K562 (cell line): ENCODE results near the gene GAK. TPM values are rescaled to one million over a fixed set of nuclear protein-coding genes. Genes with fewer than 3 reads are reported as not detected.

ENCODE experiments used
- ARHGAP35 ChIP-seq: fragments of 450-650 bp; IDR thresholded peaks from 2 replicates; pipeline ENCODE4 v1.6.1; 2018; ENCODE audit not compliant: partially characterized antibody
- SMC3 ChIP-seq: conservative IDR thresholded peaks from 2 replicates; pipeline ENCODE4 v1.6.1; 2011; ENCODE audit warnings: low read depth, low read length, improper control_type of control experiment; ENCODE audit not compliant: insufficient read depth
- YY1 ChIP-seq, 3 experiments: IDR thresholded peaks; 2 replicates each; pipeline ENCODE4 v1.6.1; 2011; ENCODE audit warnings: low read length in 2 of 3, mild to moderate bottlenecking in 2 of 3, moderate library complexity in 2 of 3, borderline replicate concordance in 1 of 3, control low read depth in 1 of 3, low read depth in 1 of 3; ENCODE audit not compliant: insufficient read depth in 3 of 3, insufficient replicate concordance in 2 of 3, control insufficient read depth in 1 of 3, insufficient read length in 1 of 3; ENCODE audit errors: extremely low read depth in 1 of 3
- polyA plus RNA-seq, 8 experiments: library from polyadenylated mRNA; depleted of rRNA in 4 of 8; stranded (reverse) in 5 of 8; unstranded in 3 of 8; fragments of >200 nt; fragmentation: Nextera tagmentation in 2 of 8; fragmentation: Illumina TruSeq in 1 of 8; extraction: Ambion mirVana in 2 of 8; extraction: Trizol in 1 of 8; gene quantifications; 2 replicates each; pipeline versions ENCODE4 v1.2.1 to v1.2.3, GENCODE V29; 2011 to 2014; ENCODE audit warnings: inconsistent platforms in 1 of 8, missing spikeins in 1 of 8
- total RNA-seq, 7 experiments: library from RNA; depleted of rRNA in 6 of 7; stranded (reverse); fragments of >200 nt in 6 of 7; fragmentation: Illumina TruSeq in 2 of 7; extraction: Trizol in 2 of 7; gene quantifications; 2 replicates each; pipeline versions ENCODE4 v1.2.1 to v1.2.3, GENCODE V29; 2011 to 2021; ENCODE audit warnings: low replicate concordance in 1 of 7
- TF ChIP-seq, protein P1 (sequence below): sonication (generic); formaldehyde crosslinking; IDR thresholded peaks from 2 replicates; pipeline ENCODE4 v1.8.1; 2023; ENCODE audit warnings: mild to moderate bottlenecking, missing genetic modification reagents
- TF ChIP-seq, protein P2 (sequence below), 2 experiments: fragments of 450-650 bp; formaldehyde crosslinking in 1 of 2; IDR thresholded peaks; 2 replicates each; pipeline versions ENCODE4 v1.4.0 to v1.6.1; 2014 to 2020; ENCODE audit warnings: mild to moderate bottlenecking in 2 of 2, borderline replicate concordance in 1 of 2, low read depth in 1 of 2

The GAK gene
- total and polyA plus RNA-seq, 9 of the 15 experiments (the other 6 are each of a cell fraction or from before 2014, with no cell fraction given), result 1.3 to 102 (median 16.2) TPM

DNA sequence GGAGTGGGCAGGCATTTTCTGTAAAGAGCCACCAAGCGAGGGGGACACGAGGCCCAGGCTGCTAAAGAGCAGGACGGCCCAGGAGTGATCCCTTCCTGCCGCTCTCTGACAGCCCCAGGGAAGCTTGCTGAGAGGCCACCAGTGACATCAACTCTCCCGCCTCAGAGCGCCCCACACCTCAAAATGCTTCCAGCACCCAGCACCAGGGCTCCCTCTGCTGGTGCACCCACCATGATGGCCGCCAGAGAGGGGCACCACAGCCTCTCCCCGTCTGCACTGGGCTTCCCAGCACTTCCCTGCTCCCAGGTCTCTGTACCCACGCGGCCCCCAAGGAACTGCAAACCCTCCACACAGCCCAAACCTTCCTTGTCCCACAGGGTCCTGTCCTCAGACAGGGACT, 40.4 kb downstream of the GAK start (continued):
- TF ChIP-seq, protein P1, sequence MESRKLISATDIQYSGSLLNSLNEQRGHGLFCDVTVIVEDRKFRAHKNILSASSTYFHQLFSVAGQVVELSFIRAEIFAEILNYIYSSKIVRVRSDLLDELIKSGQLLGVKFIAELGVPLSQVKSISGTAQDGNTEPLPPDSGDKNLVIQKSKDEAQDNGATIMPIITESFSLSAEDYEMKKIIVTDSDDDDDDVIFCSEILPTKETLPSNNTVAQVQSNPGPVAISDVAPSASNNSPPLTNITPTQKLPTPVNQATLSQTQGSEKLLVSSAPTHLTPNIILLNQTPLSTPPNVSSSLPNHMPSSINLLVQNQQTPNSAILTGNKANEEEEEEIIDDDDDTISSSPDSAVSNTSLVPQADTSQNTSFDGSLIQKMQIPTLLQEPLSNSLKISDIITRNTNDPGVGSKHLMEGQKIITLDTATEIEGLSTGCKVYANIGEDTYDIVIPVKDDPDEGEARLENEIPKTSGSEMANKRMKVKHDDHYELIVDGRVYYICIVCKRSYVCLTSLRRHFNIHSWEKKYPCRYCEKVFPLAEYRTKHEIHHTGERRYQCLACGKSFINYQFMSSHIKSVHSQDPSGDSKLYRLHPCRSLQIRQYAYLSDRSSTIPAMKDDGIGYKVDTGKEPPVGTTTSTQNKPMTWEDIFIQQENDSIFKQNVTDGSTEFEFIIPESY (CRISPR knock-in tag), result peak; percentile 99
- 0 out of 2 replicates have a peak, but pooled peaks have one; percentile 16 for TF ChIP-seq SMC3
- peak in 2 of 3 experiments; percentile 41 to 72 for TF ChIP-seq YY1 (IDR thresholded peaks at IDR 0.05; ENCODE audit: borderline replicate concordance in 1 of 3, control insufficient read depth in 1 of 3, extremely low read depth in 1 of 3, insufficient read depth in 3 of 3, insufficient read length in 1 of 3, insufficient replicate concordance in 2 of 3, low read depth in 1 of 3, low read length in 2 of 3)
- TF ChIP-seq, protein P2, sequence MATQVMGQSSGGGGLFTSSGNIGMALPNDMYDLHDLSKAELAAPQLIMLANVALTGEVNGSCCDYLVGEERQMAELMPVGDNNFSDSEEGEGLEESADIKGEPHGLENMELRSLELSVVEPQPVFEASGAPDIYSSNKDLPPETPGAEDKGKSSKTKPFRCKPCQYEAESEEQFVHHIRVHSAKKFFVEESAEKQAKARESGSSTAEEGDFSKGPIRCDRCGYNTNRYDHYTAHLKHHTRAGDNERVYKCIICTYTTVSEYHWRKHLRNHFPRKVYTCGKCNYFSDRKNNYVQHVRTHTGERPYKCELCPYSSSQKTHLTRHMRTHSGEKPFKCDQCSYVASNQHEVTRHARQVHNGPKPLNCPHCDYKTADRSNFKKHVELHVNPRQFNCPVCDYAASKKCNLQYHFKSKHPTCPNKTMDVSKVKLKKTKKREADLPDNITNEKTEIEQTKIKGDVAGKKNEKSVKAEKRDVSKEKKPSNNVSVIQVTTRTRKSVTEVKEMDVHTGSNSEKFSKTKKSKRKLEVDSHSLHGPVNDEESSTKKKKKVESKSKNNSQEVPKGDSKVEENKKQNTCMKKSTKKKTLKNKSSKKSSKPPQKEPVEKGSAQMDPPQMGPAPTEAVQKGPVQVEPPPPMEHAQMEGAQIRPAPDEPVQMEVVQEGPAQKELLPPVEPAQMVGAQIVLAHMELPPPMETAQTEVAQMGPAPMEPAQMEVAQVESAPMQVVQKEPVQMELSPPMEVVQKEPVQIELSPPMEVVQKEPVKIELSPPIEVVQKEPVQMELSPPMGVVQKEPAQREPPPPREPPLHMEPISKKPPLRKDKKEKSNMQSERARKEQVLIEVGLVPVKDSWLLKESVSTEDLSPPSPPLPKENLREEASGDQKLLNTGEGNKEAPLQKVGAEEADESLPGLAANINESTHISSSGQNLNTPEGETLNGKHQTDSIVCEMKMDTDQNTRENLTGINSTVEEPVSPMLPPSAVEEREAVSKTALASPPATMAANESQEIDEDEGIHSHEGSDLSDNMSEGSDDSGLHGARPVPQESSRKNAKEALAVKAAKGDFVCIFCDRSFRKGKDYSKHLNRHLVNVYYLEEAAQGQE (IDR thresholded peaks at IDR 0.05; ENCODE audit: borderline replicate concordance), result 0 out of 2 replicates have a peak, but pooled peaks have one; percentile 4
- TF ChIP-seq, protein P2 (CRISPR knock-in tag; IDR thresholded peaks at IDR 0.05; ENCODE audit: low read depth), result no peak
- TF ChIP-seq ARHGAP35, result no peak
- TF ChIP-seq, all 486 proteins: peak for 7
